Mucosa of descending colon (tissue), 3 donors: ENCODE results near the gene DCLRE1C. TPM values are rescaled to one million over a fixed set of nuclear protein-coding genes. Genes with fewer than 3 reads are reported as not detected.
A peak's percentile ranks its signal among the peaks of the same experiment; 100 is the strongest.
"Not testable (repeated sequence)": the region's sequence is repeated elsewhere in the genome, so short reads cannot be mapped to it uniquely, and the experiment has no call there.

Experiments used
- ATAC-seq: fragments of 200-7000 bp; cut with Tn5 transposase; one replicate; pipeline ENCODE4 v1.9.1; 2020; ENCODE audit warnings: mild to moderate bottlenecking, moderate library complexity
- DNase-seq, 3 donors: peaks; one replicate each; pipeline ENCODE4 v3.0.0-alpha.2; 2020
- H3K36me3 ChIP-seq: fragments of 200-600 bp; one replicate; pipeline ENCODE4 v1.8.0; 2021; ENCODE audit warnings: low read depth, mild to moderate bottlenecking
- H3K4me1 ChIP-seq: fragments of 200-600 bp; one replicate; pipeline ENCODE4 v1.8.0; 2021; ENCODE audit warnings: low read depth, mild to moderate bottlenecking
- H3K4me3 ChIP-seq: fragments of 200-600 bp; one replicate; pipeline ENCODE4 v1.8.0; 2021; ENCODE audit warnings: mild to moderate bottlenecking
- H3K9me3 ChIP-seq: fragments of 200-600 bp; one replicate; pipeline ENCODE4 v1.8.0; 2021; ENCODE audit warnings: mild to moderate bottlenecking
- intact Hi-C, 2 donors: fragments of 100-400 bp; cut with DNase I in 1 of 2; cut with micrococcal nuclease in 1 of 2; formaldehyde crosslinking; loops; one replicate each; pipeline versions ENCODE4 v1.11.0 to v1.11.1; 2022; cut with DNase I, micrococcal nuclease
- total RNA-seq, 3 donors: library from RNA; stranded (reverse); fragmentation: NEBNext Ultra II Directional in 2 of 3; extraction: Animal tissue kit (Norgen Biotek cat#: 25700) in 2 of 3; gene quantifications; one replicate each; pipeline versions ENCODE4 v1.2.1 to v1.2.4, GENCODE V29; 2021 to 2023
- TF ChIP-seq, protein P1 (sequence below): fragments of 200-600 bp; IDR thresholded peaks from one replicate; pipeline ENCODE4 v1.8.0; 2022; ENCODE audit warnings: antibody characterized with exemption, mild to moderate bottlenecking
- donor health status: DM: no; HTN: no; CAD: no; lungs with moderate emphysema.
- donor health status: DM: no; HTN: no; CAD: no.
- donor health status: DM: no; HTN: yes; CAD: no.

DCLRE1C gene
- total RNA-seq, 3 donors from 2014 or later, result 10.2 to 15.6 (median 12.4) TPM

GRCh38 chr10:14875941-14876340 lies 78.0 kb downstream of the DCLRE1C start:
- intact Hi-C loops, result no loop called here
- no peak overlapping the region for H3K4me3 ChIP-seq
- H3K36me3 ChIP-seq, result peaks cover 4% of the 10 kb centered on the region
- ATAC-seq (no peak), DNase-seq (no peak)
- TF ChIP-seq, protein P1, sequence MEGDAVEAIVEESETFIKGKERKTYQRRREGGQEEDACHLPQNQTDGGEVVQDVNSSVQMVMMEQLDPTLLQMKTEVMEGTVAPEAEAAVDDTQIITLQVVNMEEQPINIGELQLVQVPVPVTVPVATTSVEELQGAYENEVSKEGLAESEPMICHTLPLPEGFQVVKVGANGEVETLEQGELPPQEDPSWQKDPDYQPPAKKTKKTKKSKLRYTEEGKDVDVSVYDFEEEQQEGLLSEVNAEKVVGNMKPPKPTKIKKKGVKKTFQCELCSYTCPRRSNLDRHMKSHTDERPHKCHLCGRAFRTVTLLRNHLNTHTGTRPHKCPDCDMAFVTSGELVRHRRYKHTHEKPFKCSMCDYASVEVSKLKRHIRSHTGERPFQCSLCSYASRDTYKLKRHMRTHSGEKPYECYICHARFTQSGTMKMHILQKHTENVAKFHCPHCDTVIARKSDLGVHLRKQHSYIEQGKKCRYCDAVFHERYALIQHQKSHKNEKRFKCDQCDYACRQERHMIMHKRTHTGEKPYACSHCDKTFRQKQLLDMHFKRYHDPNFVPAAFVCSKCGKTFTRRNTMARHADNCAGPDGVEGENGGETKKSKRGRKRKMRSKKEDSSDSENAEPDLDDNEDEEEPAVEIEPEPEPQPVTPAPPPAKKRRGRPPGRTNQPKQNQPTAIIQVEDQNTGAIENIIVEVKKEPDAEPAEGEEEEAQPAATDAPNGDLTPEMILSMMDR, result no peak
- peaks cover 16% of the 10 kb centered on the region for H3K4me1 ChIP-seq
- H3K9me3 ChIP-seq, result no peaks in the 10 kb centered on the region

DNA sequence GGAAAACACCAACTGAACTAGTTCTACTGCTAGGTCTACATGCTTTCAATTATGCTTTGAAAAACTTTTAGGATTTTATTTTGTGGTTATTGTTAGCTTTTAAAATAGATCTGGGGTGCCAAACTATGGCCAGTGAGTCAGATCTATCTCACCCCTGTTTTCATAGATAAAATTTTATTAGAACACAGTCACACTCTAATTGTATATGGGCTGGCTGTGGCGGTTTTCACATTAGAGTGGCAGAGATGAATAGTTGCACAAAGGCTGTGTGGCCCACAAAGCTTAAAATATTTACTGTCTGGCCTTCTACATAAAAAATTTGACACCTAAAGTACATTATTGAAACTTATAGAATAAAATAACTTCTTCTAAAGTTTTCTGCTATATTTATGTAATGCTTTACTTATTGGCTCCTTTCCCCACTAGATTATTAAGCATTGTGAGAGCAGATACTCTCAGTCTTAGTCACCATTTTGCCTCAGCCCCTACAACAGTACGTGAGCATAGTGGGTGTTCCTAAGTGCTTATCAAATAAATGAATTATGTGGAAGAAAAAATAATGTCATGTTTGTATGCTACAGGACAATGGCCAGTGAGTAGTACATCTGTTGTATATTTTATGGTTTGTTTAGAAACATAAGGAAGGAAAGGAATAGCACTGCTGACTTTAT lies 80.7 kb downstream of the DCLRE1C start:
- Histone ChIP-seq H3K36me3 (peaks cover under 1% of the 10 kb centered on the region), H3K4me3 (no peak overlapping the region), H3K9me3 (no peaks in the 10 kb centered on the region), H3K4me1 (peaks cover 5% of the 10 kb centered on the region)
- TF ChIP-seq, protein P1, result no peak
- DNase-seq, result no peak
- intact Hi-C loops, result no loop called here
- ATAC-seq, result no peak

GRCh38 chr10:14864871-14865270 lies 89.0 kb downstream of the DCLRE1C start:
- peaks cover 11% of the 10 kb centered on the region for H3K4me1 ChIP-seq
- H3K4me3 ChIP-seq, ATAC-seq, DNase-seq, H3K36me3 ChIP-seq, intact Hi-C loops, H3K9me3 ChIP-seq: not testable (repeated sequence)

GRCh38 chr10:14864466-14864865 lies 89.4 kb downstream of the DCLRE1C start:
- H3K9me3 ChIP-seq, ATAC-seq, H3K36me3 ChIP-seq, H3K4me3 ChIP-seq, DNase-seq, intact Hi-C loops: not testable (repeated sequence)
- peaks cover 11% of the 10 kb centered on the region for H3K4me1 ChIP-seq

DNA sequence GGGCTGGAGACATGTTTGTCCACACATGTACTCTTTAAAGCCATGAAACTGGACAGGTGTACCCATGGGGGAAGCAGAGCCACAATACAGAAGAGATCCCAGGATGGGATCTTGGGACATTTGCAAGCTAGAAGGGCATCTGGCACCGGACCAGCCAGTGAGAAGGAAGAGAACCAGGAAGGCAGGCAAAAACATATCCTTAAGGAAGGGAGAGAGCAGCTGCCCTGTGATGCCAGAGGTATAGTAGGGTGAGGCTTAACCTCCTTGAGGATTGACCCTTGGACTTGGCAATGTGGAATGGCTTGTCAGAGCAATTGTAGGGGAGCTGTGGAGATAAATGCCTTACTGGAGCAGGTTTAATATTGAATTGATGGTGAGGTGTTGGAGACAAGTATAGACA lies 93.1 kb downstream of the DCLRE1C start:
- Histone ChIP-seq H3K9me3 (no peaks in the 10 kb centered on the region), H3K4me3 (no peak overlapping the region), H3K36me3 (no peaks in the 10 kb centered on the region), H3K4me1 (peaks cover 11% of the 10 kb centered on the region)
- ATAC-seq (peak; percentile 100), DNase-seq (peak; percentile 73 to 86 (median 79))
- TF ChIP-seq, protein P1, result no peak
- intact Hi-C loops, result no loop called here

DNA sequence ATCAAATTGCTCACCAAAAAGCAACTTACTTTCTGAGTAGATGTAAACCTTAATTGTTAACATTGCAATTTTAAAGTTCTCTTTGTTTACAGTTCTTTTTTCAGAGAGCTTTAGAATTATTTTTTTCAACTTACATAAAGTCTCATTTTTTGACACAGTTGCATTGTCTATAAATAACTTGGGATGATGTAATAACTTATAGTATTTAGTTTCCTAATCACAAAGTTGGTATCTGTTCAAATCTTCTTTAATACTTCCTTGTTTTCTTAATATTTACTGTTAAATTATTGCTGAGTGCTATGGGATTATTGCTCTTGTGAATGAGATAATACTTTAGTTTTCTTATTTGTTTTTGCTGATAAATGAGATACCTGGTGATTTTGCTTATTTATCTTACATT lies 94.1 kb downstream of the DCLRE1C start:
- no peak for DNase-seq
- Histone ChIP-seq H3K36me3 (no peaks in the 10 kb centered on the region), H3K4me3 (no peak overlapping the region), H3K9me3 (no peaks in the 10 kb centered on the region), H3K4me1 (peaks cover 11% of the 10 kb centered on the region)
- TF ChIP-seq, protein P1, result no peak
- intact Hi-C loops, result no loop called here
- ATAC-seq, result no peak

- Histone ChIP-seq H3K36me3 (no peaks in the 10 kb centered on the region), H3K4me1 (peaks cover 11% of the 10 kb centered on the region), H3K4me3 (no peak overlapping the region), H3K9me3 (no peaks in the 10 kb centered on the region)
- no peak for ATAC-seq
- no peak for DNase-seq
- intact Hi-C loops, result no loop called here
- TF ChIP-seq, protein P1, result no peak
Observed at GRCh38 chr10:14859043-14859442, 94.9 kb downstream of the DCLRE1C start.
